ENCODE measurements around the gene RRP15. TPM values are rescaled to one million over a fixed set of nuclear protein-coding genes. Genes with fewer than 3 reads are reported as not detected.

Gene RRP15
- total and polyA plus RNA-seq, 2 of the 13 experiments (the other 11 are each of a cell fraction or from before 2014, with no cell fraction given): 2.1 to 37.5 TPM

DNA sequence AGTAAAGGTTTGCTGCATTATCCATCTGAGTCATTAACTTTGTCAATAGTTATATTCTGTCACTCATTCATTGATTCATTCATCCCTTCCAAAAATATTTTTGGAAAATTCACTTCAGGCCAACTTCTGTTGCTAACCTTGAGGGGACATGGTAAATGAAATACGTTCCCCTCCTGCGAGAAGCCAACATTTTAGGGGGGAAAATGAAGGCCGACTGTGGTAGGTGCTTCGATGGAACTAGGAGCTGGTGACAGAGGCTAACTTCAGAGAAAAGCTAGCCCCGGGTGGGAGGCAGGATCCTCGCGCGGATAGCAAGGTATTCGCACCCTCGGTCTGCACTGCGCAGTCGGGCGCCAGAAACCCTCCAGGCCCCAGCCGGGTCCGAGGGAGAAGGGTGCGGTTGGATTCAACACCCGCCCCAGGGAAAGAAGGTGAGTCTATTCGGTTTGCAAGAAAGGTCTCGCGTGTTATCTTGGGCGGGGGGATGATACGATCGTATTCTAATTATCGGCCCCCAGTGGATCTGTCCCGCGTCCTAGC, 646 bp upstream of the RRP15 start:
- Histone ChIP-seq H3K9me3 (ENCODE audit: low read length) (peaks cover 7% of the 10 kb centered on the region; the same call in 1 of the 2 replicates), H3K4me3 (replicated peaks in 1 of 3; ENCODE audit: insufficient read depth in 1 of 3, low read depth in 2 of 3, low read length in 3 of 3) (peak overlapping the region; percentile 86 to 99 (median 95)), H2AFZ (ENCODE audit: low read length) (peak overlapping the region; percentile 98), H3K36me3 (replicated peaks in 1 of 2; ENCODE audit: control insufficient read depth in 1 of 2, insufficient read depth in 2 of 2, low read length in 2 of 2) (no peaks in the 10 kb centered on the region), H3K4me1 (ENCODE audit: insufficient read depth, low read length) (peaks cover 27% of the 10 kb centered on the region), H3K27me3 (ENCODE audit: control insufficient read depth in 1 of 2, insufficient read depth in 2 of 2, low read length in 2 of 2) (no peaks in the 10 kb centered on the region; a peak in 1 of 5 replicates), H3K9ac (ENCODE audit: insufficient read depth, low read depth, low read length) (peak overlapping the region; percentile 84), H3K27ac (ENCODE audit: extremely low read length, insufficient read depth, low read length) (peak overlapping the region; percentile 76), H3K79me2 (ENCODE audit: insufficient read depth, low read length) (peaks cover 42% of the 10 kb centered on the region), H4K20me1 (ENCODE audit: insufficient read depth, low read length) (no peaks in the 10 kb centered on the region; the same call in 1 of the 2 replicates), H3K4me2 (ENCODE audit: low read depth, low read length) (peak overlapping the region; percentile 82)
- 7% methylated on average over 21 of the region's 26 CpGs for WGBS (ENCODE audit: low lambda C conversion rate)
- FAIRE-seq (no peak), ATAC-seq (peak; percentile 56), DNase-seq (ENCODE audit: low spot score) (no peak)
- POLR2A ChIA-PET: interaction anchor here (0.8 to 1.1 kb wide), 4 partner anchors 10 to 653 kb away, joined by 3 to 4 read pairs (median 4); partner anchors contain the start of genes GPATCH2 and SPATA17
- BruUV-seq (replicated peaks): no TSS peak
- intact Hi-C loops (cut with micrococcal nuclease; ENCODE audit: unreplicated experiment) (no loop called here), in situ Hi-C loops (cut with HindIII; ENCODE audit: extremely low pct_ligation_motif_present, low pct_unique_long_range_greater_than_20kb) (no loop called here)
- CTCF ChIA-PET (ENCODE audit: low intra/inter-chr PET ratio, low total read pairs): no interaction called here
- no peak for TF ChIP-seq MEIS1 (CRISPR knock-in tag; IDR thresholded peaks at IDR 0.05; ENCODE audit: borderline replicate concordance)
- TF ChIP-seq MTF2 (CRISPR knock-in tag; IDR thresholded peaks at IDR 0.05; ENCODE audit: borderline replicate concordance): peak; percentile 6; the same call in 1 of the 2 replicates
- no peak for TF ChIP-seq GZF1 (CRISPR knock-in tag; IDR thresholded peaks at IDR 0.05)
- TF ChIP-seq, protein P1, sequence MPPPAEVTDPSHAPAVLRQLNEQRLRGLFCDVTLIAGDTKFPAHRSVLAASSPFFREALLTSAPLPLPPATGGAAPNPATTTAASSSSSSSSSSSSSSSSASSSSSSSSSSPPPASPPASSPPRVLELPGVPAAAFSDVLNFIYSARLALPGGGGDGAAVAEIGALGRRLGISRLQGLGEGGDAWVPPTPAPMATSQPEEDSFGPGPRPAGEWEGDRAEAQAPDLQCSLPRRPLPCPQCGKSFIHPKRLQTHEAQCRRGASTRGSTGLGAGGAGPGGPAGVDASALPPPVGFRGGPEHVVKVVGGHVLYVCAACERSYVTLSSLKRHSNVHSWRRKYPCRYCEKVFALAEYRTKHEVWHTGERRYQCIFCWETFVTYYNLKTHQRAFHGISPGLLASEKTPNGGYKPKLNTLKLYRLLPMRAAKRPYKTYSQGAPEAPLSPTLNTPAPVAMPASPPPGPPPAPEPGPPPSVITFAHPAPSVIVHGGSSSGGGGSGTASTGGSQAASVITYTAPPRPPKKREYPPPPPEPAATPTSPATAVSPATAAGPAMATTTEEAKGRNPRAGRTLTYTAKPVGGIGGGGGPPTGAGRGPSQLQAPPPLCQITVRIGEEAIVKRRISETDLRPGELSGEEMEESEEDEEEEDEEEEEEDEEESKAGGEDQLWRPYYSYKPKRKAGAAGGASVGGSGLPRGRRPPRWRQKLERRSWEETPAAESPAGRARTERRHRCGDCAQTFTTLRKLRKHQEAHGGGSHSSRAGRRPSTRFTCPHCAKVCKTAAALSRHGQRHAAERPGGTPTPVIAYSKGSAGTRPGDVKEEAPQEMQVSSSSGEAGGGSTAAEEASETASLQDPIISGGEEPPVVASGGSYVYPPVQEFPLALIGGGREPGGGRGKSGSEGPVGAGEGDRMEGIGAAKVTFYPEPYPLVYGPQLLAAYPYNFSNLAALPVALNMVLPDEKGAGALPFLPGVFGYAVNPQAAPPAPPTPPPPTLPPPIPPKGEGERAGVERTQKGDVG (CRISPR knock-in tag; IDR thresholded peaks at IDR 0.05; ENCODE audit: borderline replicate concordance): no peak
- TF ChIP-seq ZNF83 (CRISPR knock-in tag; IDR thresholded peaks at IDR 0.05; ENCODE audit: borderline replicate concordance): 0 out of 2 replicates have a peak, but pooled peaks have one; percentile 23
- no peak for TF ChIP-seq ZNF562 (CRISPR knock-in tag; IDR thresholded peaks at IDR 0.05; ENCODE audit: borderline replicate concordance)
- TF ChIP-seq ZNF781 (CRISPR knock-in tag; IDR thresholded peaks at IDR 0.05; ENCODE audit: borderline replicate concordance, not compliant biosample characterization): peak; percentile 4
- 0 out of 2 replicates have a peak, but pooled peaks have one; percentile 42 for TF ChIP-seq ZNF354B (CRISPR knock-in tag; IDR thresholded peaks at IDR 0.05)
- 0 out of 2 replicates have a peak, but pooled peaks have one; percentile 1 for TF ChIP-seq KLF9 (CRISPR knock-in tag; IDR thresholded peaks at IDR 0.05; ENCODE audit: low read depth)
- TF ChIP-seq HES4 (CRISPR knock-in tag; IDR thresholded peaks at IDR 0.05; ENCODE audit: borderline replicate concordance): 0 out of 2 replicates have a peak, but pooled peaks have one; percentile 7
- 0 out of 2 replicates have a peak, but pooled peaks have one; percentile 71 for TF ChIP-seq ZNF30 (CRISPR knock-in tag; IDR thresholded peaks at IDR 0.05)
- TF ChIP-seq ZNF850 (CRISPR knock-in tag; conservative IDR thresholded peaks at IDR 0.05): no peak
- TF ChIP-seq ZNF891 (CRISPR knock-in tag; IDR thresholded peaks at IDR 0.05): no peak
- TF ChIP-seq, protein P2, sequence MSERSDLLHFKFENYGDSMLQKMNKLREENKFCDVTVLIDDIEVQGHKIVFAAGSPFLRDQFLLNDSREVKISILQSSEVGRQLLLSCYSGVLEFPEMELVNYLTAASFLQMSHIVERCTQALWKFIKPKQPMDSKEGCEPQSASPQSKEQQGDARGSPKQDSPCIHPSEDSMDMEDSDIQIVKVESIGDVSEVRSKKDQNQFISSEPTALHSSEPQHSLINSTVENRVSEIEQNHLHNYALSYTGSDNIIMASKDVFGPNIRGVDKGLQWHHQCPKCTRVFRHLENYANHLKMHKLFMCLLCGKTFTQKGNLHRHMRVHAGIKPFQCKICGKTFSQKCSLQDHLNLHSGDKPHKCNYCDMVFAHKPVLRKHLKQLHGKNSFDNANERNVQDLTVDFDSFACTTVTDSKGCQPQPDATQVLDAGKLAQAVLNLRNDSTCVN (CRISPR knock-in tag; IDR thresholded peaks at IDR 0.05; ENCODE audit: borderline replicate concordance): no peak
- TF ChIP-seq NR2F1 (CRISPR knock-in tag; IDR thresholded peaks at IDR 0.05): 0 out of 4 replicates have a peak, but pooled peaks of 1 of the 2 experiments have one; percentile 4
- 0 out of 2 replicates have a peak, but pooled peaks have one; percentile 22 for TF ChIP-seq ZNF292 (CRISPR knock-in tag; IDR thresholded peaks at IDR 0.05; ENCODE audit: borderline replicate concordance, low read depth)

Data from HepG2 (cell line).